Stimulated activated CD8-positive, alpha-beta memory T cell treated with anti-CD3 and anti-CD28 coated beads, Interleukin-12 subunit alpha, Interleukin-12 subunit beta, amount 100 ng/mL, for 1 hour (primary cell): Measurements from ENCODE around the gene SORCS3.

Experiments used
- DNase-seq: peaks from one replicate; pipeline ENCODE4 v3.0.0-alpha.2; 2020; ENCODE audit warnings: low read depth

The SORCS3 gene

GRCh38 chr10:104922810-104923209 is 281.7 kb downstream of the SORCS3 start:
- DNase-seq: no peak

GRCh38 chr10:104923501-104923900 is 282.4 kb downstream of the SORCS3 start:
- no peak for DNase-seq

GRCh38 chr10:104924101-104924795 is 283.2 kb downstream of the SORCS3 start:
- DNase-seq: no peak

- DNase-seq: no peak
These were observed 284.3 kb downstream of the SORCS3 start for GRCh38 chr10:104925232-104925851.

- DNase-seq: no peak
These were observed 287.6 kb downstream of the SORCS3 start for GRCh38 chr10:104928734-104929133.

GRCh38 chr10:104931612-104932134 is 290.6 kb downstream of the SORCS3 start:
- DNase-seq: no peak

GRCh38 chr10:104935656-104936055 is 294.6 kb downstream of the SORCS3 start:
- DNase-seq: no peak

- DNase-seq: no peak
These were observed 296.5 kb downstream of the SORCS3 start for GRCh38 chr10:104937567-104937966.

GRCh38 chr10:104938031-104938430 is 296.9 kb downstream of the SORCS3 start:
- no peak for DNase-seq

GRCh38 chr10:104941662-104942061 is 300.6 kb downstream of the SORCS3 start:
- DNase-seq: no peak

GRCh38 chr10:104947314-104947713 is 306.2 kb downstream of the SORCS3 start:
- DNase-seq: no peak

- no peak for DNase-seq
These were observed 316.2 kb downstream of the SORCS3 start for GRCh38 chr10:104957178-104957841.

GRCh38 chr10:104966563-104967297 is 325.6 kb downstream of the SORCS3 start:
- DNase-seq: no peak

- DNase-seq: no peak
These were observed 339.3 kb downstream of the SORCS3 start for GRCh38 chr10:104980368-104980767.

GRCh38 chr10:104981995-104982394 is 340.9 kb downstream of the SORCS3 start:
- DNase-seq: no peak

- DNase-seq: no peak
These were observed 347.6 kb downstream of the SORCS3 start for GRCh38 chr10:104988686-104989085.

GRCh38 chr10:104989880-104990279 is 348.8 kb downstream of the SORCS3 start:
- DNase-seq: no peak

GRCh38 chr10:104993085-104993484 is 352.0 kb downstream of the SORCS3 start:
- no peak for DNase-seq

GRCh38 chr10:105001269-105001668 is 360.2 kb downstream of the SORCS3 start:
- DNase-seq: no peak

GRCh38 chr10:105010411-105011121 is 369.5 kb downstream of the SORCS3 start:
- no peak for DNase-seq

GRCh38 chr10:105017116-105017515 is 376.0 kb downstream of the SORCS3 start:
- no peak for DNase-seq

GRCh38 chr10:105017691-105018090 is 376.6 kb downstream of the SORCS3 start:
- no peak for DNase-seq
